ENCODE measurements around the gene CDK16. TPM values are rescaled to one million over a fixed set of nuclear protein-coding genes. Genes with fewer than 3 reads are reported as not detected.

Gene CDK16
- total and polyA plus RNA-seq, 9 of the 15 experiments (the other 6 are each of a cell fraction or from before 2014, with no cell fraction given): 3.9 to 104 (median 57.5) TPM

DNA sequence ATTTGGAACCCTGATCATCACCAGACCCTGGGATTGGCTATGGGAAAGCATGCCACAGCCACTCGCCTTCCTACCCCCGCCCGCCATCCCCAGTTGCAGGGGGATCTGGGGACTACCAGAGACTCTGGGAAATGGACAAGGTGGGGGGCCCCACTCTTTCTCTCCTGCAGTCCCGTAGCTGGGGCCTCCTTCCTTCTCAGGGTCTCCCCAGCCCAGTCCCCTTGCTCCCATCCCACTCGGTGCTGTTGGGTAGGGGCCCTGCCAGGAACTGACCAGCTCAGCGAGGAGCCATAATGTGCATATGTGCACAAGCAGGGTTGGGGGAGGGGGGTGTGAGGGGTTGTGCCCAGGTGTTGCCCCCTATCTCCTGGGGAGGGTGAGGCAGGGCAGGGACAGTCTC, 10.9 kb downstream of the CDK16 start:
- CTCF ChIA-PET (ENCODE audit: low intra/inter-chr PET ratio): no interaction called here
- ATAC-seq (no peak), DNase-seq (ENCODE audit: extremely low read depth in 1 of 4, low spot score in 3 of 4) (no peak), FAIRE-seq (no peak)
- in situ Hi-C loops (cut with MboI): no loop called here
- 100% methylated on average over 3 of the region's 6 CpGs for WGBS (ENCODE audit: insufficient coverage, low coverage, missing lambda C conversion rate)
- POLR2A ChIA-PET: interaction anchor here (1.2 to 5.1 kb wide), 2 partner anchors 12 to 38 kb away, joined by 3 to 21 read pairs; partner anchors contain the start of gene CDK16
- no peaks in the 10 kb centered on the region for H3K27me3 ChIP-seq (ENCODE audit: control insufficient read depth in 2 of 2, insufficient read depth in 2 of 2, low read length in 2 of 2)
- H3K9me3 ChIP-seq (replicated peaks; ENCODE audit: control insufficient read depth, insufficient read depth, low read depth, low read length): no peaks in the 10 kb centered on the region
- no peak overlapping the region for H3K4me3 ChIP-seq
- TF ChIP-seq, protein P1, sequence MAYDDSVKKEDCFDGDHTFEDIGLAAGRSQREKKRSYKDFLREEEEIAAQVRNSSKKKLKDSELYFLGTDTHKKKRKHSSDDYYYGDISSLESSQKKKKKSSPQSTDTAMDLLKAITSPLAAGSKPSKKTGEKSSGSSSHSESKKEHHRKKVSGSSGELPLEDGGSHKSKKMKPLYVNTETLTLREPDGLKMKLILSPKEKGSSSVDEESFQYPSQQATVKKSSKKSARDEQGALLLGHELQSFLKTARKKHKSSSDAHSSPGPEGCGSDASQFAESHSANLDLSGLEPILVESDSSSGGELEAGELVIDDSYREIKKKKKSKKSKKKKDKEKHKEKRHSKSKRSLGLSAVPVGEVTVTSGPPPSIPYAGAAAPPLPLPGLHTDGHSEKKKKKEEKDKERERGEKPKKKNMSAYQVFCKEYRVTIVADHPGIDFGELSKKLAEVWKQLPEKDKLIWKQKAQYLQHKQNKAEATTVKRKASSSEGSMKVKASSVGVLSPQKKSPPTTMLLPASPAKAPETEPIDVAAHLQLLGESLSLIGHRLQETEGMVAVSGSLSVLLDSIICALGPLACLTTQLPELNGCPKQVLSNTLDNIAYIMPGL (CRISPR knock-in tag; IDR thresholded peaks at IDR 0.05): no peak
- no peak for TF ChIP-seq ZNF431 (CRISPR knock-in tag; IDR thresholded peaks at IDR 0.05)
- no peak for TF ChIP-seq HEY1 (CRISPR knock-in tag; IDR thresholded peaks at IDR 0.05; ENCODE audit: borderline replicate concordance)
- TF ChIP-seq, protein P2, sequence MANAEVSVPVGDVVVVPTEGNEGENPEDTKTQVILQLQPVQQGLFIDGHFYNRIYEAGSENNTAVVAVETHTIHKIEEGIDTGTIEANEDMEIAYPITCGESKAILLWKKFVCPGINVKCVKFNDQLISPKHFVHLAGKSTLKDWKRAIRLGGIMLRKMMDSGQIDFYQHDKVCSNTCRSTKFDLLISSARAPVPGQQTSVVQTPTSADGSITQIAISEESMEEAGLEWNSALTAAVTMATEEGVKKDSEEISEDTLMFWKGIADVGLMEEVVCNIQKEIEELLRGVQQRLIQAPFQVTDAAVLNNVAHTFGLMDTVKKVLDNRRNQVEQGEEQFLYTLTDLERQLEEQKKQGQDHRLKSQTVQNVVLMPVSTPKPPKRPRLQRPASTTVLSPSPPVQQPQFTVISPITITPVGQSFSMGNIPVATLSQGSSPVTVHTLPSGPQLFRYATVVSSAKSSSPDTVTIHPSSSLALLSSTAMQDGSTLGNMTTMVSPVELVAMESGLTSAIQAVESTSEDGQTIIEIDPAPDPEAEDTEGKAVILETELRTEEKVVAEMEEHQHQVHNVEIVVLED (CRISPR knock-in tag; IDR thresholded peaks at IDR 0.05): no peak
- TF ChIP-seq, protein P3, sequence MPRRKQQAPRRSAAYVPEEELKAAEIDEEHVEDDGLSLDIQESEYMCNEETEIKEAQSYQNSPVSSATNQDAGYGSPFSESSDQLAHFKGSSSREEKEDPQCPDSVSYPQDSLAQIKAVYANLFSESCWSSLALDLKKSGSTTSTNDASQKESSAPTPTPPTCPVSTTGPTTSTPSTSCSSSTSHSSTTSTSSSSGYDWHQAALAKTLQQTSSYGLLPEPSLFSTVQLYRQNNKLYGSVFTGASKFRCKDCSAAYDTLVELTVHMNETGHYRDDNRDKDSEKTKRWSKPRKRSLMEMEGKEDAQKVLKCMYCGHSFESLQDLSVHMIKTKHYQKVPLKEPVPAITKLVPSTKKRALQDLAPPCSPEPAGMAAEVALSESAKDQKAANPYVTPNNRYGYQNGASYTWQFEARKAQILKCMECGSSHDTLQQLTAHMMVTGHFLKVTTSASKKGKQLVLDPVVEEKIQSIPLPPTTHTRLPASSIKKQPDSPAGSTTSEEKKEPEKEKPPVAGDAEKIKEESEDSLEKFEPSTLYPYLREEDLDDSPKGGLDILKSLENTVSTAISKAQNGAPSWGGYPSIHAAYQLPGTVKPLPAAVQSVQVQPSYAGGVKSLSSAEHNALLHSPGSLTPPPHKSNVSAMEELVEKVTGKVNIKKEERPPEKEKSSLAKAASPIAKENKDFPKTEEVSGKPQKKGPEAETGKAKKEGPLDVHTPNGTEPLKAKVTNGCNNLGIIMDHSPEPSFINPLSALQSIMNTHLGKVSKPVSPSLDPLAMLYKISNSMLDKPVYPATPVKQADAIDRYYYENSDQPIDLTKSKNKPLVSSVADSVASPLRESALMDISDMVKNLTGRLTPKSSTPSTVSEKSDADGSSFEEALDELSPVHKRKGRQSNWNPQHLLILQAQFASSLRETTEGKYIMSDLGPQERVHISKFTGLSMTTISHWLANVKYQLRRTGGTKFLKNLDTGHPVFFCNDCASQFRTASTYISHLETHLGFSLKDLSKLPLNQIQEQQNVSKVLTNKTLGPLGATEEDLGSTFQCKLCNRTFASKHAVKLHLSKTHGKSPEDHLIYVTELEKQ (CRISPR knock-in tag; IDR thresholded peaks at IDR 0.05): no peak
- TF ChIP-seq TGIF2 (CRISPR knock-in tag; IDR thresholded peaks at IDR 0.05): no peak
- no peak for TF ChIP-seq JUNB (CRISPR knock-in tag; conservative IDR thresholded peaks at IDR 0.05)
- no peak for TF ChIP-seq NUFIP1 (IDR thresholded peaks at IDR 0.05; ENCODE audit: partially characterized antibody)
- TF ChIP-seq ARID2 (IDR thresholded peaks at IDR 0.05): no peak
- TF ChIP-seq ELF1 (tag; IDR thresholded peaks at IDR 0.05): no peak
- TF ChIP-seq THRAP3 (IDR thresholded peaks at IDR 0.05; ENCODE audit: borderline replicate concordance): no peak
- no peak for TF ChIP-seq SETDB1 (IDR thresholded peaks at IDR 0.05; ENCODE audit: low read length)
- TF ChIP-seq ZC3H4 (CRISPR knock-in tag; IDR thresholded peaks at IDR 0.05; ENCODE audit: borderline replicate concordance): no peak
- no peak for TF ChIP-seq MEIS2 (IDR thresholded peaks at IDR 0.05; ENCODE audit: partially characterized antibody)
- no peak for TF ChIP-seq SMARCC2 (IDR thresholded peaks at IDR 0.05; ENCODE audit: low read depth)
- TF ChIP-seq, protein P4, sequence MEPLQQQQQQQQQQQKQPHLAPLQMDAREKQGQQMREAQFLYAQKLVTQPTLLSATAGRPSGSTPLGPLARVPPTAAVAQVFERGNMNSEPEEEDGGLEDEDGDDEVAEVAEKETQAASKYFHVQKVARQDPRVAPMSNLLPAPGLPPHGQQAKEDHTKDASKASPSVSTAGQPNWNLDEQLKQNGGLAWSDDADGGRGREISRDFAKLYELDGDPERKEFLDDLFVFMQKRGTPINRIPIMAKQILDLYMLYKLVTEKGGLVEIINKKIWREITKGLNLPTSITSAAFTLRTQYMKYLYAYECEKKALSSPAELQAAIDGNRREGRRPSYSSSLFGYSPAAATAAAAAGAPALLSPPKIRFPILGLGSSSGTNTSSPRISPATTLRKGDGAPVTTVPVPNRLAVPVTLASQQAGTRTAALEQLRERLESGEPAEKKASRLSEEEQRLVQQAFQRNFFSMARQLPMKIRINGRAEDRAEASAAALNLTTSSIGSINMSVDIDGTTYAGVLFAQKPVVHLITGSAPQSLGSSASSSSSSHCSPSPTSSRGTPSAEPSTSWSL (CRISPR knock-in tag; IDR thresholded peaks at IDR 0.05; ENCODE audit: borderline replicate concordance): no peak
- no TSS peak for BruUV-seq (replicated peaks)
- no peak overlapping the region for H2AFZ ChIP-seq (ENCODE audit: low read depth, low read length)
- no peaks in the 10 kb centered on the region for H4K20me1 ChIP-seq (replicated peaks; ENCODE audit: control insufficient read depth, insufficient read depth, low read length)
- peaks cover 10% of the 10 kb centered on the region for H3K79me2 ChIP-seq (ENCODE audit: control insufficient read depth, insufficient read depth, low read length)
- no peaks in the 10 kb centered on the region for H3K9me1 ChIP-seq (ENCODE audit: control insufficient read depth, insufficient read depth, low read length)
- H3K4me1 ChIP-seq (replicated peaks in 1 of 2; ENCODE audit: control insufficient read depth in 2 of 2, insufficient read depth in 2 of 2, low read length in 2 of 2): peaks cover 6 to 12% of the 10 kb centered on the region in 2 experiments; a peak in 4 of 5 replicates
- H3K4me2 ChIP-seq (ENCODE audit: insufficient read depth, low read length): no peak overlapping the region
- no peak overlapping the region for H3K9ac ChIP-seq (ENCODE audit: insufficient read depth in 1 of 2, low read depth in 2 of 2, low read length in 2 of 2)
- intact Hi-C loops (cut with micrococcal nuclease): no loop called here
- no peak overlapping the region for H3K27ac ChIP-seq (ENCODE audit: extremely low read depth, low read depth, low read length)
- peaks cover 42% of the 10 kb centered on the region; the same call in 2 of the 3 replicates for H3K36me3 ChIP-seq (ENCODE audit: control insufficient read depth, insufficient read depth, low read length)
